H1 (cell line): Measurements from ENCODE around the gene RAET1L.

Experiments
- ASH2L ChIP-seq: fragments of 200-600, 300-600 bp; sonication (generic); IDR thresholded peaks from one replicate; pipeline ENCODE4 v1.7.1; 2017; ENCODE audit warnings: low read length
- BRCA1 ChIP-seq: IDR thresholded peaks from 2 replicates; pipeline ENCODE4 v1.6.1; 2012; ENCODE audit warnings: low read depth, low read length, improper control_type of control experiment
- CTCF ChIP-seq, 3 experiments: IDR thresholded peaks; 1 replicate in 2 of 3; 2 replicates in 1 of 3; pipeline versions ENCODE4 v1.5.1 to v1.6.1; 2011; ENCODE audit warnings: low read length in 3 of 3, mild to moderate bottlenecking in 3 of 3, inconsistent platforms in 2 of 3, low read depth in 1 of 3, moderate library complexity in 1 of 3; ENCODE audit not compliant: insufficient read depth in 1 of 3; ENCODE audit errors: control extremely low read depth in 1 of 3
- EP300 ChIP-seq, 2 experiments: IDR thresholded peaks; 1 replicate in 1 of 2; 2 replicates in 1 of 2; pipeline ENCODE4 v1.6.1; 2011 to 2012; ENCODE audit warnings: low read depth in 2 of 2, low read length in 2 of 2, mild to moderate bottlenecking in 2 of 2, borderline replicate concordance in 1 of 2, inconsistent platforms in 1 of 2, moderate library complexity in 1 of 2
- EZH2 ChIP-seq: fragments of 200-600 bp; sonication (generic); IDR thresholded peaks from 2 replicates; pipeline ENCODE4 v1.7.1; 2012; ENCODE audit warnings: low read depth, mild to moderate bottlenecking, moderate library complexity, low read length, inconsistent platforms; ENCODE audit not compliant: severe bottlenecking
- GTF2F1 ChIP-seq: IDR thresholded peaks from 2 replicates; pipeline ENCODE4 v1.6.1; 2012; ENCODE audit warnings: low read depth, low read length, improper control_type of control experiment, borderline replicate concordance
- NRF1 ChIP-seq: IDR thresholded peaks from 2 replicates; pipeline ENCODE4 v1.6.1; 2011; ENCODE audit warnings: mild to moderate bottlenecking, low read depth, low read length, improper control_type of control experiment
- POLR2A ChIP-seq, 2 experiments: IDR thresholded peaks; 1 replicate in 1 of 2; 2 replicates in 1 of 2; pipeline ENCODE4 v1.6.1; 2011; ENCODE audit warnings: low read depth in 2 of 2, low read length in 2 of 2, mild to moderate bottlenecking in 2 of 2; ENCODE audit errors: control extremely low read depth in 1 of 2
- POLR2AphosphoS5 ChIP-seq: IDR thresholded peaks from 2 replicates; pipeline ENCODE4 v1.6.1; 2011; ENCODE audit warnings: low read depth, low read length
- RNF2 ChIP-seq: fragments of 200-900, 300-1000 bp; sonication (generic); IDR thresholded peaks from 2 replicates; pipeline ENCODE4 v1.7.1; 2016; ENCODE audit warnings: borderline replicate concordance, low read depth, mild to moderate bottlenecking, antibody characterized with exemption, low read length; ENCODE audit not compliant: poor library complexity, severe bottlenecking; ENCODE audit errors: missing control alignments
- TCF12 ChIP-seq: IDR thresholded peaks from 2 replicates; pipeline ENCODE4 v1.6.1; 2011; ENCODE audit warnings: low read depth, mild to moderate bottlenecking, low read length
- TF ChIP-seq, protein P1 (sequence below): IDR thresholded peaks from 2 replicates; pipeline ENCODE4 v1.6.1; 2011; ENCODE audit warnings: low read length, improper control_type of control experiment

- TF ChIP-seq CTCF (IDR thresholded peaks at IDR 0.05; ENCODE audit: control extremely low read depth in 1 of 3, insufficient read depth in 1 of 3, low read depth in 1 of 3, low read length in 3 of 3) (no peak), POLR2AphosphoS5 (no peak), GTF2F1 (no peak), EP300 (IDR thresholded peaks at IDR 0.05; ENCODE audit: borderline replicate concordance in 1 of 2, low read depth in 2 of 2, low read length in 2 of 2) (no peak), RNF2 (no peak), ASH2L (no peak), POLR2A (IDR thresholded peaks at IDR 0.05; ENCODE audit: control extremely low read depth in 1 of 2, low read depth in 2 of 2, low read length in 2 of 2) (no peak), NRF1 (no peak), EZH2 (no peak), BRCA1 (no peak), TCF12 (no peak)
- TF ChIP-seq, protein P1, sequence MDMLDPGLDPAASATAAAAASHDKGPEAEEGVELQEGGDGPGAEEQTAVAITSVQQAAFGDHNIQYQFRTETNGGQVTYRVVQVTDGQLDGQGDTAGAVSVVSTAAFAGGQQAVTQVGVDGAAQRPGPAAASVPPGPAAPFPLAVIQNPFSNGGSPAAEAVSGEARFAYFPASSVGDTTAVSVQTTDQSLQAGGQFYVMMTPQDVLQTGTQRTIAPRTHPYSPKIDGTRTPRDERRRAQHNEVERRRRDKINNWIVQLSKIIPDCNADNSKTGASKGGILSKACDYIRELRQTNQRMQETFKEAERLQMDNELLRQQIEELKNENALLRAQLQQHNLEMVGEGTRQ, result no peak
These were observed 25.7 kb downstream of the RAET1L start for GRCh38 chr6:149999636-150000035.
